CD4-positive, alpha-beta memory T cell (primary cell): ENCODE measurements around the gene PHF3. TPM values are rescaled to one million over a fixed set of nuclear protein-coding genes. Genes with fewer than 3 reads are reported as not detected.

Experiments
- CTCF ChIA-PET: fragments of 350-600 bp; sonication (Branson Sonifier 250); formaldehyde crosslinking; loops from one replicate; lab custom pipeline; 2021; ENCODE audit warnings: inconsistent platforms; ENCODE audit not compliant: partially characterized antibody; lab: Charles Lee
- POLR2A ChIA-PET: fragments of 350-600 bp; sonication (Branson Sonifier 250); formaldehyde crosslinking; loops from one replicate; lab custom pipeline; 2021; ENCODE audit not compliant: partially characterized antibody; lab: Charles Lee
- DNase-seq, 5 donors: peaks; one replicate each; pipeline versions ENCODE4 v3.0.0 to v3.0.0-alpha.2; 2020 to 2022; ENCODE audit warnings: mixed read lengths in 1 of 5
- H3K27ac ChIP-seq: one replicate; pipeline ENCODE4 v1.7.0; 2013; ENCODE audit warnings: low read depth, low read length
- H3K27me3 ChIP-seq: 2 replicates; pipeline ENCODE4 v1.7.0; 2013; ENCODE audit warnings: mild to moderate bottlenecking, low read length, moderate library complexity; ENCODE audit not compliant: insufficient read depth
- H3K36me3 ChIP-seq: 2 replicates; pipeline ENCODE4 v1.7.0; 2013; ENCODE audit warnings: mild to moderate bottlenecking, low read length, moderate library complexity; ENCODE audit not compliant: insufficient read depth
- H3K4me1 ChIP-seq: 2 replicates; pipeline ENCODE4 v1.7.0; 2013; ENCODE audit warnings: mild to moderate bottlenecking, low read length, moderate library complexity; ENCODE audit not compliant: insufficient read depth
- H3K4me3 ChIP-seq, 2 donors: one replicate each; pipeline ENCODE4 v1.7.0; 2013; ENCODE audit warnings: low read length in 2 of 2, mild to moderate bottlenecking in 1 of 2
- H3K9me3 ChIP-seq, 2 donors: one replicate each; pipeline ENCODE4 v1.7.0; 2013; ENCODE audit warnings: low read length in 2 of 2, control low read depth in 1 of 2; ENCODE audit not compliant: control insufficient read depth in 1 of 2
- H3K27ac Mint-ChIP-seq, 7 donors: one replicate each; pipeline ENCODE4 v1.8.0; 2020 to 2021; ENCODE audit warnings: mixed read lengths in 7 of 7, mild to moderate bottlenecking in 6 of 7, inconsistent platforms in 3 of 7, moderate library complexity in 3 of 7
- H3K27me3 Mint-ChIP-seq, 2 donors: one replicate each; pipeline ENCODE4 v1.8.0; 2020 to 2021; ENCODE audit warnings: mixed read lengths in 2 of 2
- H3K36me3 Mint-ChIP-seq, 2 donors: one replicate each; pipeline ENCODE4 v1.8.0; 2020 to 2021; ENCODE audit warnings: mixed read lengths in 2 of 2, inconsistent platforms in 1 of 2, mild to moderate bottlenecking in 1 of 2
- H3K4me1 Mint-ChIP-seq, 4 donors: one replicate each; pipeline ENCODE4 v1.8.0; 2020 to 2021; ENCODE audit warnings: mixed read lengths in 4 of 4, mild to moderate bottlenecking in 1 of 4
- H3K4me3 Mint-ChIP-seq, 8 donors: one replicate each; pipeline ENCODE4 v1.8.0; 2020 to 2021; ENCODE audit warnings: mixed read lengths in 8 of 8, mild to moderate bottlenecking in 7 of 8, moderate library complexity in 6 of 8, inconsistent platforms in 3 of 8
- H3K9me3 Mint-ChIP-seq, 8 donors: one replicate each; pipeline ENCODE4 v1.8.0; 2020 to 2021; ENCODE audit warnings: mixed read lengths in 8 of 8, mild to moderate bottlenecking in 5 of 8, inconsistent platforms in 3 of 8, moderate library complexity in 1 of 8
- intact Hi-C: fragments of 100-400 bp; cut with micrococcal nuclease; formaldehyde crosslinking; loops from one replicate; pipeline ENCODE4 v1.15.1; 2023
- polyA plus RNA-seq, 2 donors: library from polyadenylated mRNA; unstranded; fragments of 300-500 nt; fragmentation: Illumina TruSeq; gene quantifications; one replicate each; pipeline ENCODE4 v1.2.3, GENCODE V29; 2021
- total RNA-seq, 2 experiments: library from RNA; stranded (reverse); gene quantifications; one replicate each; pipeline ENCODE4 v1.2.3, GENCODE V29; 2021

Gene PHF3
- total and polyA plus RNA-seq, 4 experiments from 2014 or later, result 5.1 to 119 (median 81.1) TPM

DNA sequence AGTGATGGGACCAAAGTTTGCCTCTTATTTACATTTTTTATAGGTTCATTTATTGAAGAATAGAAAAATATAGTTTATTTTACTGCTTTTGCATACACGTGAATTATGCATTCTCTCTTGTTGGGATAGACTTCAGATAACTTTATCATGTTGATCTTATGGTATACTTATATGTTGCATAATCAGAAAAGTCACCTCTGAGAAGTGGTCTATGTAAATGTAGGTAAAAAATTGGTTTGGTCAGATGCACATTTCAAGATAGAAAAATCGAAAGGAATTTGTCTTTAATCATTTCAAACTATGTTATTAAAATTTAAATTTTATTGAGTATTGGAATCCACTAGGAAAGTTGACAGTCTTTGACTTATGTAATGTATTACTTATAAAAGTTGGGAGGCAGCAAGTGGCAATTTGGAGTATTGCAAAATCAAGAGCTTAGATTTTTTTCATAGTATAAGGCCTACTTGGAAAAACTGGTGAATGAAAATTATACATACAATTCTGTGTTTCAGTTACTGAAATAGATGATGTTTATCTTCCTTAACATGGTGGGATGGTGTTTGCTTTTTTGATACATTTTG is 2.4 kb downstream of the PHF3 start:
- intact Hi-C loops, result no loop called here
- no peaks in the 10 kb centered on the region for H3K9me3 ChIP-seq
- ChIA-PET CTCF (interaction anchor here (0.9 to 1.9 kb wide), 3 partner anchors 10 to 40 kb away, joined by 3 to 11 read pairs (median 3); no protein-coding TSS in a partner anchor), POLR2A (interaction anchor here (3.6 kb wide), 1 partner anchor 64 kb away, joined by 62 read pairs; the partner anchor contains the start of genes LOC128125822 and PTP4A1)
- peak overlapping the region in 6 of 7 donors; percentile 48 to 99 (median 76) for H3K27ac Mint-ChIP-seq
- H3K4me1 ChIP-seq, result peaks cover 68% of the 10 kb centered on the region
- H3K36me3 Mint-ChIP-seq, result peaks cover 0 to 15% of the 10 kb centered on the region in 2 donors
- peaks cover 45 to 71% (median 59%) of the 10 kb centered on the region in 4 donors for H3K4me1 Mint-ChIP-seq
- H3K4me3 ChIP-seq, result no peak overlapping the region
- peak overlapping the region; percentile 61 to 100 (median 91) for H3K4me3 Mint-ChIP-seq
- H3K9me3 Mint-ChIP-seq, result peaks cover 0 to 2% (median 0%) of the 10 kb centered on the region in 8 donors
- no peak for DNase-seq
- no peaks in the 10 kb centered on the region for H3K27me3 Mint-ChIP-seq
- H3K27ac ChIP-seq, result no peak overlapping the region
- no peaks in the 10 kb centered on the region for H3K36me3 ChIP-seq
- no peaks in the 10 kb centered on the region for H3K27me3 ChIP-seq

GRCh38 chr6:63640062-63640461 is 4.5 kb downstream of the PHF3 start:
- Histone ChIP-seq H3K4me1 (peaks cover 81% of the 10 kb centered on the region), H3K27ac (no peak overlapping the region), H3K27me3 (no peaks in the 10 kb centered on the region), H3K4me3 (no peak overlapping the region), H3K36me3 (no peaks in the 10 kb centered on the region), H3K9me3 (no peaks in the 10 kb centered on the region)
- Mint-ChIP-seq H3K27ac (peak overlapping the region in 4 of 7 donors; percentile 1 to 94 (median 12)), H3K4me3 (peak overlapping the region in 6 of 8 donors; percentile 22 to 57 (median 34)), H3K9me3 (peaks cover 0 to 2% (median 0%) of the 10 kb centered on the region in 8 donors), H3K4me1 (peaks cover 56 to 85% (median 72%) of the 10 kb centered on the region in 4 donors), H3K36me3 (peaks cover 0 to 21% of the 10 kb centered on the region in 2 donors), H3K27me3 (no peaks in the 10 kb centered on the region)
- CTCF ChIA-PET, result no interaction called here
- intact Hi-C loops, result no loop called here
- DNase-seq, result no peak
- POLR2A ChIA-PET, result no interaction called here

- H3K9me3 ChIP-seq, result no peaks in the 10 kb centered on the region
- H3K4me1 Mint-ChIP-seq, result peaks cover 48 to 79% (median 65%) of the 10 kb centered on the region in 4 donors
- H3K9me3 Mint-ChIP-seq, result no peaks in the 10 kb centered on the region
- H3K27ac ChIP-seq, result no peak overlapping the region
- intact Hi-C loops, result no loop called here
- no peak overlapping the region for H3K4me3 ChIP-seq
- DNase-seq, result peak; percentile 39 to 65 (median 58)
- H3K36me3 ChIP-seq, result peaks cover 4% of the 10 kb centered on the region
- no peaks in the 10 kb centered on the region for H3K27me3 Mint-ChIP-seq
- CTCF ChIA-PET, result interaction anchor here (0.9 to 1.6 kb wide), 3 partner anchors 9 to 70 kb away, joined by 3 to 8 read pairs (median 6); partner anchors contain the start of gene PHF3
- H3K4me3 Mint-ChIP-seq, result peak overlapping the region in 3 of 8 donors; percentile 16 to 54 (median 49)
- POLR2A ChIA-PET, result interaction anchor here (1.0 to 1.9 kb wide), 2 partner anchors 8 to 70 kb away, joined by 3 to 9 read pairs; partner anchors contain the start of gene PHF3
- peaks cover 4 to 22% of the 10 kb centered on the region in 2 donors for H3K36me3 Mint-ChIP-seq
- H3K27me3 ChIP-seq, result no peaks in the 10 kb centered on the region
- peaks cover 94% of the 10 kb centered on the region for H3K4me1 ChIP-seq
- H3K27ac Mint-ChIP-seq, result peak overlapping the region in 6 of 7 donors; percentile 13 to 75 (median 70)
These were observed 8.3 kb downstream of the PHF3 start for GRCh38 chr6:63643862-63644261.

DNA sequence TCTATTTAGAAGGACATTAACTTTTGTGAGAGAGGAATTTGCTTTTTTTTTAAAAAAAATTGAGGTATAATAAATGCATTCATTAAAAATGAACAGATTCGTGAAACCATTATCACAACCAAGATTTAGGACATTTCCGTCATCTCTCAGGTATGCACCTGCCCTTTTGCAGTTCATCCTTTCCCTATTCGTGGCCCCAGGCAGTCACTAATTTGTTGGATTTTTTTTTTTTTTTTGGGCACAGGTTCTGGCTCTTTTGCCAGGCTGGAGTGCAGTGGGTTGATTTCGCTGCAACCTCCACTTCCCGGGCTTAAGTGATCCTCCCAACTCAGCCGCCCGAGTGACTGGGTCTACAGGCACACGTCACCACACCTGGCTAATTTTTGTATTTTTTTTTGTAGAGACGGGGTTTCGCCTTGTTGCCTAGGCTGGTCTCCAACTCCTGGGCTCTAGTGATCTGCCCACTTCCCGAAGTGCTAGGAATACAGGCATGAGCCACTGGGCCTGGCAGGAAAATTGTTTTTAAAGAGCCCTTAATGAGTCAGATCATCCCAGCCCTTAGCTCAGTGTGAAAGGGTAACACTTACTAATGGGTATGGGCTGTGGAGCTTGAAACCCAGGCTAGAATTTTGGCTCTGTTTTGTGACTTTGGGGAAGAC is 9.2 kb downstream of the PHF3 start:
- Mint-ChIP-seq H3K4me3 (peak overlapping the region in 2 of 8 donors; percentile 14 to 30), H3K4me1 (peaks cover 45 to 74% (median 60%) of the 10 kb centered on the region in 4 donors), H3K36me3 (peaks cover 4 to 25% of the 10 kb centered on the region in 2 donors), H3K9me3 (no peaks in the 10 kb centered on the region), H3K27me3 (no peaks in the 10 kb centered on the region), H3K27ac (peak overlapping the region in 1 of 7 donors; percentile 37)
- Histone ChIP-seq H3K9me3 (no peaks in the 10 kb centered on the region), H3K36me3 (peaks cover 4% of the 10 kb centered on the region), H3K4me1 (peaks cover 92% of the 10 kb centered on the region), H3K4me3 (no peak overlapping the region), H3K27ac (no peak overlapping the region), H3K27me3 (no peaks in the 10 kb centered on the region)
- ChIA-PET POLR2A (interaction anchor here (1.9 to 2.3 kb wide), 2 partner anchors 9 kb away, joined by 9 to 13 read pairs; partner anchors contain the start of gene PHF3), CTCF (interaction anchor here (0.7 to 0.8 kb wide), 2 partner anchors 47 to 70 kb away, joined by 3 to 4 read pairs; no protein-coding TSS in a partner anchor)
- intact Hi-C loops, result no loop called here
- no peak for DNase-seq

DNA sequence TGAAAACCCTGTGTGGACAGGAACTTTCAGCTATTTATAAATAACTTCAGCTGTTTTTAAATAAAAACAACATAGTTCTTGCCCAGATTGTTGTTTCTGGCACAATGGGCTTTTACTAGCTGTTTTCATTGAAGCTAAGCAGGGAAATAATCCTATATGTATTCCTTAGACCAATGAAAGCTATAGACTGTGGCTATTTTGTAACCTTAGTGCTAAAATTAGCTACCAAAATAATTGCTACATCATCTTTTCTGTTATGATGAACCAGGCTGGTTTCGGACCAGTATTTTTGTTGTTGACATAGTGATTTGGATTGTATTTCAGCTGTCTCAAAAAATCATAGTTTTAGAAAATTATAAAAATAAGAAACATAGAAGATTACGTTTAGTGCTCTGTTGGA is 13.7 kb downstream of the PHF3 start:
- no peaks in the 10 kb centered on the region for H3K27me3 Mint-ChIP-seq
- Histone ChIP-seq H3K36me3 (peaks cover 4% of the 10 kb centered on the region), H3K4me1 (peaks cover 94% of the 10 kb centered on the region), H3K4me3 (no peak overlapping the region), H3K27ac (no peak overlapping the region), H3K9me3 (no peaks in the 10 kb centered on the region), H3K27me3 (no peaks in the 10 kb centered on the region)
- peaks cover 18 to 29% of the 10 kb centered on the region in 2 donors for H3K36me3 Mint-ChIP-seq
- intact Hi-C loops, result no loop called here
- H3K4me1 Mint-ChIP-seq, result peaks cover 46 to 77% (median 63%) of the 10 kb centered on the region in 4 donors
- peaks cover 0 to 4% (median 0%) of the 10 kb centered on the region in 8 donors for H3K9me3 Mint-ChIP-seq
- peak overlapping the region in 1 of 8 donors; percentile 65 for H3K4me3 Mint-ChIP-seq
- ChIA-PET POLR2A (interaction anchor here (1.7 kb wide), 1 partner anchor 14 kb away, joined by 8 read pairs; the partner anchor contains the start of gene PHF3), CTCF (interaction anchor here (1.1 kb wide), 1 partner anchor 51 kb away, joined by 3 read pairs; no protein-coding TSS in a partner anchor)
- no peak overlapping the region for H3K27ac Mint-ChIP-seq
- DNase-seq, result no peak

DNA sequence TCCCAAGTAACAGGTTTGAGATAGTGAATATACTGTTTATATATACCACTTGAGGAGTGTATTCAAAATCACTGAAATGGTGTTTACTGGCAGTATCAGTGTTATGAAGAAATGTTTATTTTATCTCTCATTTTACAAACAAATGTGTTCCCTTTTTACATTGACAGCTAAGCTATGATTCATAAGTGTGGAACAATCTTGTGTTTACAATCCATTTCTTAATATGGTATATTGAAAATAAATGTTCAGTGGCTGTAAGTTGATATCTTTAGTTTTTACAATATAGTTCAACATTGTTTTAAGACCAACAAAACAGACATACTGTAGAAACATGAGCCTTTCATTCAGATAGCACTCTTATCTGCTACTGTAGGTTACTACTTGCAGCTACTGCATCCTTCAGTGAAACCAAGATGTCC is 14.3 kb downstream of the PHF3 start:
- Histone ChIP-seq H3K9me3 (no peaks in the 10 kb centered on the region), H3K4me1 (peaks cover 94% of the 10 kb centered on the region), H3K4me3 (no peak overlapping the region), H3K27ac (no peak overlapping the region), H3K27me3 (no peaks in the 10 kb centered on the region), H3K36me3 (peaks cover 4% of the 10 kb centered on the region)
- CTCF ChIA-PET, result interaction anchor here (1.1 kb wide), 1 partner anchor 51 kb away, joined by 3 read pairs; no protein-coding TSS in a partner anchor
- POLR2A ChIA-PET, result interaction anchor here (1.7 kb wide), 1 partner anchor 14 kb away, joined by 8 read pairs; the partner anchor contains the start of gene PHF3
- Mint-ChIP-seq H3K4me1 (peaks cover 50 to 76% (median 62%) of the 10 kb centered on the region in 4 donors), H3K9me3 (peaks cover 0 to 4% (median 0%) of the 10 kb centered on the region in 8 donors), H3K27me3 (no peaks in the 10 kb centered on the region), H3K36me3 (peaks cover 18 to 29% of the 10 kb centered on the region in 2 donors), H3K27ac (peak overlapping the region in 1 of 7 donors; percentile 31), H3K4me3 (peak overlapping the region in 2 of 8 donors; percentile 39 to 65)
- DNase-seq, result no peak
- intact Hi-C loops, result no loop called here
